ENCODE results near the gene FAM229B.

Gene FAM229B

DNA sequence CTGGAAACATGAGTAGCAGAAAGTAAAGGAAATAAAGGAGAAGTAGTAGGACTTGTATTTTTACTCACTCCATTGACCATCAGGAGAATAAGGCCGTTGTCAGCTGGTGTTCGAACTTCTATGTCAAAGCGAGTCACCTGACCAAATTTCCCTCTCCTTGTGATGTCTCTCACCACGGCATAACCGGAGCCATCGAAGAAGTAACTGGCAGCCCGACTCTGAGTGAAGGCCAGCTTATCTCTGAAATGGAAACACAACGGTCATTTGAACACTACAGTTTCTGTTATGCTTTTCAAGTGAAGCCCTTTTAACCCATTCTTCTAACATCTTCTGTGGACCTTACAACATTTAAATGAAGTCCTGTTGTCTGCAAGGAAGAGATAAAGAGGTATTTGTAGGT lies 51.7 kb downstream of the FAM229B start:
- H3K4me3 ChIP-seq (ENCODE audit: low read depth, low read length), result no peak overlapping the region
- TF ChIP-seq, protein P1, sequence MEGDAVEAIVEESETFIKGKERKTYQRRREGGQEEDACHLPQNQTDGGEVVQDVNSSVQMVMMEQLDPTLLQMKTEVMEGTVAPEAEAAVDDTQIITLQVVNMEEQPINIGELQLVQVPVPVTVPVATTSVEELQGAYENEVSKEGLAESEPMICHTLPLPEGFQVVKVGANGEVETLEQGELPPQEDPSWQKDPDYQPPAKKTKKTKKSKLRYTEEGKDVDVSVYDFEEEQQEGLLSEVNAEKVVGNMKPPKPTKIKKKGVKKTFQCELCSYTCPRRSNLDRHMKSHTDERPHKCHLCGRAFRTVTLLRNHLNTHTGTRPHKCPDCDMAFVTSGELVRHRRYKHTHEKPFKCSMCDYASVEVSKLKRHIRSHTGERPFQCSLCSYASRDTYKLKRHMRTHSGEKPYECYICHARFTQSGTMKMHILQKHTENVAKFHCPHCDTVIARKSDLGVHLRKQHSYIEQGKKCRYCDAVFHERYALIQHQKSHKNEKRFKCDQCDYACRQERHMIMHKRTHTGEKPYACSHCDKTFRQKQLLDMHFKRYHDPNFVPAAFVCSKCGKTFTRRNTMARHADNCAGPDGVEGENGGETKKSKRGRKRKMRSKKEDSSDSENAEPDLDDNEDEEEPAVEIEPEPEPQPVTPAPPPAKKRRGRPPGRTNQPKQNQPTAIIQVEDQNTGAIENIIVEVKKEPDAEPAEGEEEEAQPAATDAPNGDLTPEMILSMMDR (IDR thresholded peaks at IDR 0.05; ENCODE audit: borderline replicate concordance, insufficient read depth, low read depth, low read length), result no peak

DNA sequence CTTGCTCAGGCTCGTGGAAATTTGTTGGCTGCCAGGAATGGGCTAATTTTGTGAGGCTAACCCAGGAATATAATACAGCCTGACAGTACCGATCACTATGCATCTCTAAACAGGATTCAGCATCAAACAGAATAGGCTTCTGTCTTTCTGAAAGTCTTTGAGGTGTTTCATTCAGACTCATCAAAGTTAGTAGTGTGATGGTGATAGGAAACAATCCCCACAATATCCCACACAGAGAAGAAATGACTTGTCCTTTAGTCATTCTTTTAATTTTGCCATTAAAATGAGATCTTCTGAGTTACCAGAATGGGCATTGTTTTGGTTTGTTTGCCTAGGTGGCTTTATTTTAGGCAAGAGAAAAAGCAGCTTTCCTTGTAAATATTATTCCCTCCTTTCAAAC lies 54.3 kb downstream of the FAM229B start:
- no peak overlapping the region for H3K4me3 ChIP-seq (ENCODE audit: low read depth, low read length)
- TF ChIP-seq, protein P1 (IDR thresholded peaks at IDR 0.05; ENCODE audit: borderline replicate concordance, insufficient read depth, low read depth, low read length), result no peak

DNA sequence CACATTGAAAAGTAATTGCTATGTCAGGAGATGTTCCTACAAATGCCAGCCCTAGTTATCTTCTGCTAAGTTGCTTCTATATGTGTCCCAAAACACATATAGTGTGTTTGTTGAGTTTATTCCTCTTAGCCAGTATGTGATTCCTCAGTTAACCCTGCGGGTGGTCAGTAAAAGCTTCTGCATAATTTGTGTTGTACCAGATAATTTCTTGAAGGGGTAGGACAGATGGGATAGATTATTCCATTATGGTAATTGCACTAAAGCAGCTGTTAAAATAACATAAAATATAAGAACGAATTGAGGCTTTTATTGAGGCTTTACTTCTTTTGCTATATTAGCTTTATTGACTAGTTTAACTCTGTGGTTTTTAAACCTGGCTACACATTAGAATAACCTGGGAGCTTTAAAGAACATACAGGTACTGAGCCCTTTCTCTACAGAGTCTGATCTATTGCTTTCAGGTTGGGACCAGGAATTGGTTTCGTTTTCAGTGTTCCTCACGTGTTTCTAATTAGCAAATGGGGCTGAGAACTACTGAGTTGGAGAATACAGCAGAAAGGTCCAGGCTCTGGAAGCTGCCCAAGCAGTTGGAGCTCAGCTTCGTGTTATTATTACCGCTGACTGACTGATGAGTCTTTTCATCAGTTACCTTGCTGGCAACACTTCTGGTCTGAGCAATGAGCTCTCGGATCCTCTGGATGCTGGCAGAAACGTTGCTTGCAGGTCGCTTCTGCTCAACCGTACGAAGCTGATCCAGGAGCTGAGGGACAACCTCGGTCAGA lies 56.9 kb downstream of the FAM229B start:
- H3K4me3 ChIP-seq (ENCODE audit: low read depth, low read length), result no peak overlapping the region

DNA sequence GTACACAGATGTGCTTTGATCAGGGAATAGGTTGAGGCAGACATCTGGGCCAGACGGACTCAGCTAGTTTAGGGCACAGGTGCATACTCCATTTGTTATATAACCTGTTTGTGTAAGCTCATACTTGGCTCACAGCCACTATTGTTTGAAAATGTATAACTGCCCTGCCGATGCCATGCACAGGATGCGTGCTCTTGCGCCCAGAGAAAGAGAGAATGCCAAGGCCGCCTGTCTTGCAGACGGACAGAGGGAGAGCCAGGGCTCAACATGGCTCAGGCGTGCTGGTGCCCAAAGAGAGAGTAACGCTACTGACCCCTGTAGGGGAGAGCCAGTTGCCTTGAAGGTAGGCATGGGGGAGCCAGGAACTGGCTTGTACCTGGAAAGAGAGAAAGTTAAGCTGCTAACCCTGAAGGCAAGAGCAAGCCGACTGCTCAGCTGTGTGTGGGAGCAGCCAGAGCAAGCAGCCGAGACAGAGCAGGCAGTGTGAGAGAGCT lies 57.7 kb downstream of the FAM229B start:
- TF ChIP-seq, protein P1 (IDR thresholded peaks at IDR 0.05; ENCODE audit: borderline replicate concordance, insufficient read depth, low read depth, low read length), result no peak
- no peak overlapping the region for H3K4me3 ChIP-seq (ENCODE audit: low read depth, low read length)

More for the DNA sequence above, 56.9 kb downstream of the FAM229B start:
- TF ChIP-seq, protein P1 (IDR thresholded peaks at IDR 0.05; ENCODE audit: borderline replicate concordance, insufficient read depth, low read depth, low read length), result no peak

DNA sequence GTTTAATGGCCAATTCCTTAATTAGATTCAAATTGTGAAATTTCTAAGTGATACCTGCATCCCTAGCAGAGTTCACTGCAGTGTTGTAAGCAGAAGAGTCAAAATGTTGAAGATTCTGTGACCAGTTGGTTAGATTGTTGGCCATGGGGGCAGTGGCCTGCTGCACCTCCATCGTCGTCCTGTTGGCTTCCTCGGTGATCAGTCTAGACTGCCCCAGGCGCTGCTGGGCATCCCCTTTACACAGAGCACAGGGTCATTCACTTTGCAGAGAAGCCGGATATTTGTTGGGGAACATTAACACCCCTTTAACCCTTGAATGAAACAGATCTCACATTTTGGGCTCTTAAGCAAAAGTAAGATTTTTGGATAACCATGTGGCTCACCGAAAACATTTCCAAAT lies 60.7 kb downstream of the FAM229B start:
- H3K4me3 ChIP-seq (ENCODE audit: low read depth, low read length), result no peak overlapping the region
- TF ChIP-seq, protein P1 (IDR thresholded peaks at IDR 0.05; ENCODE audit: borderline replicate concordance, insufficient read depth, low read depth, low read length), result no peak

DNA sequence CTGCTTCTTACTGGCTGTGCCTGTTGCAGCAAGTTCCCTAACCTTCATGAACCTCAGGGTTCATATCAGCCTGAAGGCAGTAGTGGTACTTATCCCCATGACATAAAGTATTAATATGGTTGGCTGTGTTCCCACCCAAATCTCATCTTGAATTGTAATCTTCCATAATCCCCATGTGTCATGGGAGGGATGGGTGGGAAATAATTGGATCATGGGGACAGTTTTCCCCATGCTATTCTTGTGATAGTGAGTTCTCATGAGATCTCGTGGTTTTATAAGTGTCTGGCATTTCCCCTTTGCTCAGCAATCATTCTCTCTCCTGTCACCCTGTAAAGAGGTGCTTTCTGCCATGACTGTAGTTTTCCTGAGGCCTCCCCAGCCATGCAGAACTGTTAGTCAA lies 61.8 kb downstream of the FAM229B start:
- no peak overlapping the region for H3K4me3 ChIP-seq (ENCODE audit: low read depth, low read length)
- TF ChIP-seq, protein P1 (IDR thresholded peaks at IDR 0.05; ENCODE audit: borderline replicate concordance, insufficient read depth, low read depth, low read length), result no peak

DNA sequence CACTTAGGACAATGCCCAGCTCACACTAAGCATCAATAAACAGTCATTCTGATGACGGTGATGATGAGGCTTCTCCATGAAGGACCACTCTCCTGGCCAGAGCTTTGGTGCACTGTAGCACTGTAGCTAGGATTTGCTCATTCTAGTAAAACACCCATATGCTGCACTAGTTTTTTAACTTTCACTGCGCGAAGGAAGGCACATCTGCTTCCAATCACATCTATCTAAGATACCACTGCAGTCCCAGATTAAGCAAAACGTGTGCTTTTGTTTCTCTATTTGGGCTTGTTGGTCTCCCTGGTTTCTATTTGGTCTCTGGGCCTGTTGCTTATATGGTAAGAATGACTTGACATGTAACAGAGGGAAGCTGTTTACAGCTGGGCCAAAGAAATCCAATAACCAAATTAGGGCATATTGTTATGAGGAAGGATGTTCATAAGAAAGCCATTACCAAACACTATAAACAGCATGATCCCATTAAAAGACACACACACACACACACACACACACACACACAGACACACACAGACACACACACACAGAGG lies 62.4 kb downstream of the FAM229B start:
- TF ChIP-seq, protein P1 (IDR thresholded peaks at IDR 0.05; ENCODE audit: borderline replicate concordance, insufficient read depth, low read depth, low read length), result no peak
- no peak overlapping the region for H3K4me3 ChIP-seq (ENCODE audit: low read depth, low read length)

All from GM12875 (cell line).